H9 (cell line): ENCODE measurements around the gene CCDC149. TPM values are rescaled to one million over a fixed set of nuclear protein-coding genes. Genes with fewer than 3 reads are reported as not detected.
A peak's percentile ranks its signal among the peaks of the same experiment; 100 is the strongest.

ENCODE experiments used
- DNase-seq: peaks from one replicate; pipeline ENCODE4 v3.0.0-alpha.2; 2017
- H2AFZ ChIP-seq: one replicate; pipeline ENCODE4 v1.6.1; 2013; ENCODE audit warnings: mild to moderate bottlenecking, low read length, control low read depth, moderate library complexity
- H2AK5ac ChIP-seq: 2 replicates; pipeline ENCODE4 v1.6.1; 2013; ENCODE audit warnings: low read length, control low read depth, mixed read lengths; ENCODE audit not compliant: insufficient read length
- H2BK120ac ChIP-seq: one replicate; pipeline ENCODE4 v1.6.1; 2013; ENCODE audit warnings: low read depth, mild to moderate bottlenecking, low read length, control low read depth, inconsistent platforms; ENCODE audit not compliant: poor library complexity, severe bottlenecking
- H2BK12ac ChIP-seq: 2 replicates; pipeline ENCODE4 v1.6.1; 2013; ENCODE audit warnings: low read length, control low read depth, mixed read lengths, low read depth; ENCODE audit not compliant: insufficient read length
- H2BK15ac ChIP-seq: 2 replicates; pipeline ENCODE4 v1.6.1; 2013; ENCODE audit warnings: low read depth, low read length, control low read depth
- H2BK20ac ChIP-seq: one replicate; pipeline ENCODE4 v1.6.1; 2013; ENCODE audit warnings: low read depth, mild to moderate bottlenecking, low read length, control low read depth, inconsistent platforms; ENCODE audit not compliant: poor library complexity, severe bottlenecking
- H2BK5ac ChIP-seq: 2 replicates; pipeline ENCODE4 v1.6.1; 2013; ENCODE audit warnings: low read length, control low read depth, mixed read lengths; ENCODE audit not compliant: insufficient read length
- H3K14ac ChIP-seq: 2 replicates; pipeline ENCODE4 v1.6.1; 2013; ENCODE audit warnings: low read length, control low read depth; ENCODE audit not compliant: insufficient read depth
- H3K18ac ChIP-seq: 2 replicates; pipeline ENCODE4 v1.6.1; 2013; ENCODE audit warnings: low read depth, mild to moderate bottlenecking, mixed read lengths, low read length, control low read depth; ENCODE audit not compliant: insufficient read length
- H3K23ac ChIP-seq: 2 replicates; pipeline ENCODE4 v1.6.1; 2013; ENCODE audit warnings: low read length, control low read depth, mixed read lengths, low read depth; ENCODE audit not compliant: insufficient read length
- H3K23me2 ChIP-seq: 2 replicates; pipeline ENCODE4 v1.6.1; 2013; ENCODE audit warnings: low read depth, mild to moderate bottlenecking, mixed read lengths, low read length, control low read depth; ENCODE audit not compliant: insufficient read length, poor library complexity, severe bottlenecking
- H3K27ac ChIP-seq: 2 replicates; pipeline ENCODE4 v1.5.1; 2013; ENCODE audit warnings: low read length, control low read depth, mixed read lengths, low read depth; ENCODE audit not compliant: insufficient read length
- H3K27me3 ChIP-seq: 2 replicates; pipeline ENCODE4 v1.6.1; 2013; ENCODE audit warnings: low read length, control low read depth, inconsistent platforms; ENCODE audit not compliant: insufficient read depth
- H3K4ac ChIP-seq: 2 replicates; pipeline ENCODE4 v1.6.1; 2013; ENCODE audit warnings: low read depth, mild to moderate bottlenecking, control low read depth, inconsistent platforms, low read length, moderate library complexity
- H3K4me1 ChIP-seq: 2 replicates; pipeline ENCODE4 v1.6.1; 2013; ENCODE audit warnings: low read length, control low read depth, inconsistent platforms; ENCODE audit not compliant: insufficient read depth
- H3K4me2 ChIP-seq: 2 replicates; pipeline ENCODE4 v1.6.1; 2013; ENCODE audit warnings: low read length, control low read depth, mixed read lengths; ENCODE audit not compliant: insufficient read length, insufficient read depth
- H3K56ac ChIP-seq: 2 replicates; pipeline ENCODE4 v1.6.1; 2013; ENCODE audit warnings: low read depth, mild to moderate bottlenecking, mixed read lengths, low read length, control low read depth; ENCODE audit not compliant: insufficient read length
- H3K79me1 ChIP-seq: 2 replicates; pipeline ENCODE4 v1.6.1; 2013; ENCODE audit warnings: low read depth, mild to moderate bottlenecking, moderate library complexity, low read length, control low read depth, inconsistent platforms; ENCODE audit not compliant: insufficient read depth, poor library complexity, severe bottlenecking
- H3K79me2 ChIP-seq: 2 replicates; pipeline ENCODE4 v1.6.1; 2013; ENCODE audit warnings: low read length, control low read depth, inconsistent platforms; ENCODE audit not compliant: insufficient read depth
- H3K9ac ChIP-seq: 2 replicates; pipeline ENCODE4 v1.6.1; 2013; ENCODE audit warnings: low read length, control low read depth, mixed read lengths; ENCODE audit not compliant: insufficient read length; ENCODE audit errors: extremely low read depth
- H3K9me3 ChIP-seq: one replicate; pipeline ENCODE4 v1.6.1; 2013; ENCODE audit warnings: low read depth, low read length, inconsistent platforms; ENCODE audit not compliant: control insufficient read depth
- H3T11ph ChIP-seq: one replicate; pipeline ENCODE4 v1.6.1; 2013; ENCODE audit warnings: mild to moderate bottlenecking, low read length, control low read depth, inconsistent platforms
- H4K20me1 ChIP-seq: one replicate; pipeline ENCODE4 v1.6.1; 2013; ENCODE audit not compliant: control insufficient read depth, insufficient read length, insufficient read depth
- H4K5ac ChIP-seq: 2 replicates; pipeline ENCODE4 v1.6.1; 2013; ENCODE audit warnings: low read depth, mild to moderate bottlenecking, mixed read lengths, low read length, control low read depth; ENCODE audit not compliant: insufficient read length
- H4K8ac ChIP-seq: replicated peaks from 2 replicates; pipeline ENCODE4 v1.6.1; 2013; ENCODE audit warnings: low read length, control low read depth, mixed read lengths, low read depth; ENCODE audit not compliant: insufficient read length
- H4K91ac ChIP-seq: 2 replicates; pipeline ENCODE4 v1.6.1; 2013; ENCODE audit warnings: low read depth, mild to moderate bottlenecking, moderate library complexity, mixed read lengths, low read length, control low read depth; ENCODE audit not compliant: insufficient read length
- H3K27ac Mint-ChIP-seq, 3 experiments: 2 replicates in 2 of 3; 3 replicates in 1 of 3; pipeline ENCODE4 v1.8.0; 2020 to 2021; ENCODE audit warnings: mixed read lengths in 3 of 3, mild to moderate bottlenecking in 1 of 3, moderate library complexity in 1 of 3
- H3K27me3 Mint-ChIP-seq: 2 replicates; pipeline ENCODE4 v1.8.0; 2021; ENCODE audit warnings: low read depth, mild to moderate bottlenecking, moderate library complexity, mixed read lengths
- H3K36me3 Mint-ChIP-seq, 3 experiments: 2 replicates in 2 of 3; 3 replicates in 1 of 3; pipeline ENCODE4 v1.8.0; 2020 to 2021; ENCODE audit warnings: low read depth in 3 of 3, mixed read lengths in 3 of 3; ENCODE audit not compliant: insufficient read depth in 1 of 3
- H3K4me1 Mint-ChIP-seq, 2 experiments: 2 replicates each; pipeline ENCODE4 v1.8.0; 2020; ENCODE audit warnings: mixed read lengths in 2 of 2
- H3K4me3 Mint-ChIP-seq, 2 experiments: 2 replicates in 1 of 2; 3 replicates in 1 of 2; pipeline ENCODE4 v1.8.0; 2020 to 2021; ENCODE audit warnings: mild to moderate bottlenecking in 2 of 2, mixed read lengths in 2 of 2, moderate library complexity in 1 of 2
- H3K9me3 Mint-ChIP-seq, 2 experiments: 2 replicates in 1 of 2; 3 replicates in 1 of 2; pipeline ENCODE4 v1.8.0; 2020; ENCODE audit warnings: mild to moderate bottlenecking in 2 of 2, mixed read lengths in 2 of 2, moderate library complexity in 1 of 2
- WGBS: extraction: QIAGEN DNeasy Blood & Tissue Kit; methylation state at CpG from one replicate; pipeline ENCODE4 v1.1.7; 2013; ENCODE audit warnings: missing lambda C conversion rate, low lambda C conversion rate, mixed read lengths; ENCODE audit not compliant: insufficient read length; ENCODE audit errors: extremely low coverage; 5-methylcytosine and 5-hydroxymethylcytosine counted together
- total RNA-seq: library from RNA; stranded (reverse); gene quantifications from 2 replicates; pipeline ENCODE4 v1.2.1, GENCODE V29; 2021
- TF ChIP-seq, protein P1 (sequence below): fragments of 200-600 bp; sonication (generic); conservative IDR thresholded peaks from 3 replicates; pipeline ENCODE4 v1.8.0; 2021; ENCODE audit warnings: antibody characterized with exemption, mild to moderate bottlenecking

CCDC149 gene
- total RNA-seq, 1 experiment from 2014 or later: 4.5 TPM

DNA sequence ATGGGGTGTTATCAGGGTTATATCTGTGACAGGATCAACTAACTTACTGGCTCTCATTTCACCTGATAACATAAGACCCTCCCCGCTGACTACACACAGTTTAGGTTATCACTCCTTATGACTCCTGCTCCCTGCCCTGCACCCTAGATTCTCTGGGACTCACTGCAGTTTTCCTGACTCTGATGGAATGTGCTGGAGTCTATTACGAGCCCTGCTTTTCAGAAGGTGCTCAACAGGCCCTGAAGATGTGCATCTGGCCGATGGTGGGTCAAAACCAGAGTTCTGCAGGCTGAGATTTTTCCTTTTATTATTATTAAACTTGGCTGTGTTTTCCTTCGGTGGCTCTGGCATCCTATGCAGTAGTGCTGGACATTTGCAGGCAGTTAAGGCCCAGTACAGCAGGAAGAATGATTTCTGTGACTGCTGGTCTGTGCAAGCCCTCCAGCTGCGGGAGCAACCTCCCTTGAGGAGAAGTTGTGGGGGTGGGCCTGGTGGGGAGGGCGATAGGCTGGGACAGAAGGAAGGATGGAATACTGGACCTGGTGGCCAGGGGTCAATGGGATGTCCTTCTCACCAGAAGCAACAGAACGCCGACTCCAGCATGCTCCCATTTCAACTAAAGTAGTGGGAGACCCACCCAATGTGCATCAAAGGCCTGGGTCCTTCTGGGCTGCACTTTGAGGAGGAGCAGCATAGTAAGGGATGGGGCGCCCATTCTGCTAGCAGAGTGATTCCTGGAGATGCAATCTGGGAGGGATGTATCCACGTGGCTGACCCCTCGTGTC is 106.4 kb downstream of the CCDC149 start:
- Histone ChIP-seq H4K91ac (no peak overlapping the region), H3K9me3 (no peaks in the 10 kb centered on the region), H2BK5ac (no peak overlapping the region), H3K23me2 (no peaks in the 10 kb centered on the region), H3K9ac (no peak overlapping the region), H2BK120ac (no peak overlapping the region), H4K20me1 (no peaks in the 10 kb centered on the region), H3K79me2 (no peaks in the 10 kb centered on the region), H3K56ac (no peak overlapping the region), H3K79me1 (no peaks in the 10 kb centered on the region), H3K4me2 (no peak overlapping the region), H2AFZ (no peak overlapping the region), H3K23ac (no peak overlapping the region), H2BK15ac (no peak overlapping the region), H2BK12ac (no peak overlapping the region), H4K5ac (no peak overlapping the region), H3K14ac (no peak overlapping the region), H3K18ac (no peak overlapping the region), H3K4ac (no peak overlapping the region), H3K4me1 (peaks cover 3% of the 10 kb centered on the region; the same call in 1 of the 2 replicates), H2BK20ac (no peak overlapping the region), H3K27ac (no peak overlapping the region), H4K8ac (no peak overlapping the region), H3T11ph (no peak overlapping the region), H2AK5ac (no peak overlapping the region), H3K27me3 (no peaks in the 10 kb centered on the region)
- H3K9me3 Mint-ChIP-seq: no peaks in the 10 kb centered on the region
- H3K27ac Mint-ChIP-seq: peak overlapping the region in 1 of 3 experiments; percentile 27; a peak in 1 of 7 replicates
- H3K36me3 Mint-ChIP-seq: peaks cover 0 to 7% (median 0%) of the 10 kb centered on the region in 3 experiments; a peak in 1 of 7 replicates
- H3K27me3 Mint-ChIP-seq: peaks cover 19% of the 10 kb centered on the region
- TF ChIP-seq, protein P1, sequence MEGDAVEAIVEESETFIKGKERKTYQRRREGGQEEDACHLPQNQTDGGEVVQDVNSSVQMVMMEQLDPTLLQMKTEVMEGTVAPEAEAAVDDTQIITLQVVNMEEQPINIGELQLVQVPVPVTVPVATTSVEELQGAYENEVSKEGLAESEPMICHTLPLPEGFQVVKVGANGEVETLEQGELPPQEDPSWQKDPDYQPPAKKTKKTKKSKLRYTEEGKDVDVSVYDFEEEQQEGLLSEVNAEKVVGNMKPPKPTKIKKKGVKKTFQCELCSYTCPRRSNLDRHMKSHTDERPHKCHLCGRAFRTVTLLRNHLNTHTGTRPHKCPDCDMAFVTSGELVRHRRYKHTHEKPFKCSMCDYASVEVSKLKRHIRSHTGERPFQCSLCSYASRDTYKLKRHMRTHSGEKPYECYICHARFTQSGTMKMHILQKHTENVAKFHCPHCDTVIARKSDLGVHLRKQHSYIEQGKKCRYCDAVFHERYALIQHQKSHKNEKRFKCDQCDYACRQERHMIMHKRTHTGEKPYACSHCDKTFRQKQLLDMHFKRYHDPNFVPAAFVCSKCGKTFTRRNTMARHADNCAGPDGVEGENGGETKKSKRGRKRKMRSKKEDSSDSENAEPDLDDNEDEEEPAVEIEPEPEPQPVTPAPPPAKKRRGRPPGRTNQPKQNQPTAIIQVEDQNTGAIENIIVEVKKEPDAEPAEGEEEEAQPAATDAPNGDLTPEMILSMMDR: no peak
- WGBS: no CpG with 5 or more reads among the region's 11 CpGs
- no peak for DNase-seq
- peaks cover 31 to 43% of the 10 kb centered on the region in 2 experiments for H3K4me1 Mint-ChIP-seq
- H3K4me3 Mint-ChIP-seq: no peak overlapping the region
